SK-N-SH treated with all-trans-retinoic acid at 6 μM for 48 hours (cell line): Measurements from ENCODE around the gene S100A2.

Experiments
- ARNTL ChIP-seq: fragments of 450-650 bp; formaldehyde crosslinking; IDR thresholded peaks from 2 replicates; pipeline ENCODE4 v1.5.0; 2020; ENCODE audit warnings: low read depth, mild to moderate bottlenecking, moderate library complexity, borderline replicate concordance
- CSRNP3 ChIP-seq: fragments of 250-450 bp; sonication (Bioruptor Pico); IDR thresholded peaks from 2 replicates; pipeline ENCODE4 v1.5.1; 2021; ENCODE audit warnings: mild to moderate bottlenecking, moderate library complexity
- GLIS3 ChIP-seq: fragments of 250-450 bp; sonication (Bioruptor Pico); IDR thresholded peaks from 2 replicates; pipeline ENCODE4 v1.5.0; 2020; ENCODE audit warnings: mild to moderate bottlenecking, moderate library complexity
- PATZ1 ChIP-seq: fragments of 250-450 bp; sonication (Bioruptor Pico); IDR thresholded peaks from 2 replicates; pipeline ENCODE4 v1.8.0; 2020; ENCODE audit warnings: mild to moderate bottlenecking, moderate library complexity, borderline replicate concordance
- PPARA ChIP-seq: fragments of 250-450 bp; sonication (Bioruptor Pico); IDR thresholded peaks from 2 replicates; pipeline ENCODE4 v1.5.0; 2020; ENCODE audit warnings: mild to moderate bottlenecking, borderline replicate concordance
- RARB ChIP-seq: fragments of 250-450 bp; sonication (Bioruptor Pico); IDR thresholded peaks from 2 replicates; pipeline ENCODE4 v1.8.0; 2021; ENCODE audit warnings: mild to moderate bottlenecking, moderate library complexity
- TCF4 ChIP-seq: fragments of 250-450 bp; sonication (Bioruptor Pico); IDR thresholded peaks from 2 replicates; pipeline ENCODE4 v1.8.0; 2021; ENCODE audit warnings: mild to moderate bottlenecking, moderate library complexity, borderline replicate concordance
- ZFP3 ChIP-seq: fragments of 250-450 bp; sonication (Bioruptor Pico); IDR thresholded peaks from 2 replicates; pipeline ENCODE4 v1.5.0; 2020; ENCODE audit warnings: mild to moderate bottlenecking, moderate library complexity
- ZNF565 ChIP-seq: fragments of 450-650 bp; formaldehyde crosslinking; conservative IDR thresholded peaks from 2 replicates; pipeline ENCODE4 v1.5.0; 2020; ENCODE audit warnings: low read depth, mild to moderate bottlenecking, moderate library complexity

GRCh38 chr1:153565529-153566374 is at the start of gene S100A2:
- no peak for TF ChIP-seq ARNTL (CRISPR knock-in tag)
- 0 out of 2 replicates have a peak, but pooled peaks have one; percentile 72 for TF ChIP-seq ZNF565 (CRISPR knock-in tag)
- no peak for TF ChIP-seq RARB (CRISPR knock-in tag)
- no peak for TF ChIP-seq GLIS3 (CRISPR knock-in tag)
- no peak for TF ChIP-seq PPARA (CRISPR knock-in tag)
- peak; percentile 75 for TF ChIP-seq ZFP3 (CRISPR knock-in tag)
- TF ChIP-seq PATZ1 (CRISPR knock-in tag): peak; percentile 60; the same call in 1 of the 2 replicates
- TF ChIP-seq TCF4 (CRISPR knock-in tag): no peak
- no peak for TF ChIP-seq CSRNP3 (CRISPR knock-in tag)
